ENCODE results near the gene GNAS-AS1. TPM values are rescaled to one million over a fixed set of nuclear protein-coding genes. Genes with fewer than 3 reads are reported as not detected.

GNAS-AS1 gene
- total and polyA plus RNA-seq, 2 experiments from 2014 or later: 12.3 to 15.0 TPM

DNA sequence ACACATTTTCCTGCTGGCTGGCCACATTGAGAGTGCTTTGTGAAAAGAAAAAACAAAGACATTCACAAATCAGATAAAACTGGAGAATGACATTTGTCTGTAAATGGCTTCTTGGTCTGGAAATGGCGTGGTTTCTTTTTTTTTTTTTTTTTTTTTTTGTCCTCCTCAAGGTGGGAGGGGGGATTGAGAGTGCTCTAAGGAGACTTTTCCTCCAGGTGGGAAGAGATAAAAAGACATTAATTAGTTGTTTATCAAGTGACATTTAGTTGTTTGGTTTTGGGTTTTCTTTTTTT is 42.2 kb upstream of the GNAS-AS1 start:
- DNase-seq (ENCODE audit: low spot score): no peak
- Histone ChIP-seq H3K79me2 (replicated peaks; ENCODE audit: insufficient read depth) (peaks cover 61% of the 10 kb centered on the region), H3K4me2 (peak overlapping the region; percentile 62), H3K36me3 (ENCODE audit: insufficient read depth) (no peaks in the 10 kb centered on the region), H3F3A (replicated peaks; ENCODE audit: low read depth) (peaks cover 6% of the 10 kb centered on the region; the same call in 1 of the 2 replicates), H3K27me3 (ENCODE audit: insufficient read depth) (peaks cover 8% of the 10 kb centered on the region), H3K4me1 (ENCODE audit: insufficient read depth) (peaks cover 49% of the 10 kb centered on the region), H3K9me2 (ENCODE audit: insufficient read depth) (no peaks in the 10 kb centered on the region), H4K20me1 (replicated peaks; ENCODE audit: insufficient read depth) (peaks cover 18% of the 10 kb centered on the region), H2AFZ (no peak overlapping the region), H3K27ac (ENCODE audit: low read depth) (peak overlapping the region; percentile 90), H3K4me3 (peak overlapping the region; percentile 83)
- Mint-ChIP-seq H3K9me3 (no peaks in the 10 kb centered on the region; the same call in 1 of the 3 replicates), H3K27ac (peak overlapping the region; percentile 97), H3K36me3 (ENCODE audit: low read depth) (peaks cover 46% of the 10 kb centered on the region), H3K4me3 (peak overlapping the region; percentile 95), H3K27me3 (ENCODE audit: insufficient read depth, low read depth, poor library complexity) (peaks cover 19% of the 10 kb centered on the region), H3K4me1 (peaks cover 51% of the 10 kb centered on the region)
- no peak for TF ChIP-seq ZNF331 (CRISPR knock-in tag; IDR thresholded peaks at IDR 0.05; ENCODE audit: low read depth)
- TF ChIP-seq JUNB (IDR thresholded peaks at IDR 0.05; ENCODE audit: unreplicated experiment): no peak
- TF ChIP-seq CREB1 (CRISPR knock-in tag; IDR thresholded peaks at IDR 0.05; ENCODE audit: low read depth): no peak
- TF ChIP-seq ZNF114 (CRISPR knock-in tag; IDR thresholded peaks at IDR 0.05): no peak
- no peak for TF ChIP-seq EZH2phosphoT487 (IDR thresholded peaks at IDR 0.05; ENCODE audit: unreplicated experiment)
- no peak for TF ChIP-seq EZH2 (IDR thresholded peaks at IDR 0.05; ENCODE audit: low read depth, unreplicated experiment)
- TF ChIP-seq, protein P1, sequence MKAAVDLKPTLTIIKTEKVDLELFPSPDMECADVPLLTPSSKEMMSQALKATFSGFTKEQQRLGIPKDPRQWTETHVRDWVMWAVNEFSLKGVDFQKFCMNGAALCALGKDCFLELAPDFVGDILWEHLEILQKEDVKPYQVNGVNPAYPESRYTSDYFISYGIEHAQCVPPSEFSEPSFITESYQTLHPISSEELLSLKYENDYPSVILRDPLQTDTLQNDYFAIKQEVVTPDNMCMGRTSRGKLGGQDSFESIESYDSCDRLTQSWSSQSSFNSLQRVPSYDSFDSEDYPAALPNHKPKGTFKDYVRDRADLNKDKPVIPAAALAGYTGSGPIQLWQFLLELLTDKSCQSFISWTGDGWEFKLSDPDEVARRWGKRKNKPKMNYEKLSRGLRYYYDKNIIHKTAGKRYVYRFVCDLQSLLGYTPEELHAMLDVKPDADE (IDR thresholded peaks at IDR 0.05): no peak
- TF ChIP-seq, protein P2, sequence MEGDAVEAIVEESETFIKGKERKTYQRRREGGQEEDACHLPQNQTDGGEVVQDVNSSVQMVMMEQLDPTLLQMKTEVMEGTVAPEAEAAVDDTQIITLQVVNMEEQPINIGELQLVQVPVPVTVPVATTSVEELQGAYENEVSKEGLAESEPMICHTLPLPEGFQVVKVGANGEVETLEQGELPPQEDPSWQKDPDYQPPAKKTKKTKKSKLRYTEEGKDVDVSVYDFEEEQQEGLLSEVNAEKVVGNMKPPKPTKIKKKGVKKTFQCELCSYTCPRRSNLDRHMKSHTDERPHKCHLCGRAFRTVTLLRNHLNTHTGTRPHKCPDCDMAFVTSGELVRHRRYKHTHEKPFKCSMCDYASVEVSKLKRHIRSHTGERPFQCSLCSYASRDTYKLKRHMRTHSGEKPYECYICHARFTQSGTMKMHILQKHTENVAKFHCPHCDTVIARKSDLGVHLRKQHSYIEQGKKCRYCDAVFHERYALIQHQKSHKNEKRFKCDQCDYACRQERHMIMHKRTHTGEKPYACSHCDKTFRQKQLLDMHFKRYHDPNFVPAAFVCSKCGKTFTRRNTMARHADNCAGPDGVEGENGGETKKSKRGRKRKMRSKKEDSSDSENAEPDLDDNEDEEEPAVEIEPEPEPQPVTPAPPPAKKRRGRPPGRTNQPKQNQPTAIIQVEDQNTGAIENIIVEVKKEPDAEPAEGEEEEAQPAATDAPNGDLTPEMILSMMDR (conservative IDR thresholded peaks at IDR 0.05; ENCODE audit: low read depth in 2 of 2): no peak
- TF ChIP-seq NANOG (IDR thresholded peaks at IDR 0.05; ENCODE audit: borderline replicate concordance): no peak
- TF ChIP-seq STAT1 (IDR thresholded peaks at IDR 0.05; ENCODE audit: unreplicated experiment): no peak
- no peak for TF ChIP-seq POLR2AphosphoS5 (IDR thresholded peaks at IDR 0.05; ENCODE audit: low read depth)
- no peak for ATAC-seq

DNA sequence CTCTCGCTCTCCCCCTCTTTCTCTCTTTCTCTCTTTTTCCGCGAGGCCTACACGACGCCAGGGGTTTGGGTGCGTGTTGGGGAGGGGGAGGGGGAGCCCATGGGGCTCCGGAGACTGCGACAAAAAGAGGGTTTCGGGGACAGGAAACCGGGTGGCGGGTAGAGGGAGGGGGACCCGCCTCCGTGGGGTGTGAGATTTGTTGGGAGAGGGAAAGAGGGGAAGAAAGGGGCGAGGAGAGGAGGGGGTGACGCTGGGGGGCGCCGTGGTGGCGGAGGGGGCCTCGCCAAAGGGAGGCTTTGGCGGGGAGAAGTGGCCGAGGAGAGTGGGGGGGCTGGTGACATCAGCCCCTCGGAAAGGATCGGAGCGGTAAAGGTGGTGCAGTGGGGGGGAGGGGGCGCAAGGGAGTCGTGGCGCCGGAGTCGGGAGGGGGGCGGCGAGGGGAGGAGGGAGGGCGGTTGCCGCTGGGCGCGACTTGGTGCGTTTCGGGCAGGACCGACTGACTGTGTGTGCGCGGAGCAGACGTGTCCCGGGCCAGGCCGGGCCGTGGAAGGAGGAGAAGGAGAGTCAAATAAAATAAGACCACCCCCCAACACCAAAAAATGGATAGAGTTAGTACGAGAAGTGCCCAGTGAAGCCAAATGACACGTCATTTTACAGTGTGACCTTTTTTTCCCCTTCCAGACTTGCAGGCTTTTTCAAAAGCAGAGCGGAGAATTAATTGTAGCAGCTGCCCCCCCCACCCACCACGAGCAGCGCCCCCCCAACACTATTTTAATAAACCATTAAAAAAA is 41.6 kb upstream of the GNAS-AS1 start:
- no peak overlapping the region for H2AFZ ChIP-seq
- no peaks in the 10 kb centered on the region for H3K9me2 ChIP-seq (ENCODE audit: insufficient read depth)
- Mint-ChIP-seq H3K27ac (peak overlapping the region; percentile 97), H3K36me3 (ENCODE audit: low read depth) (peaks cover 48% of the 10 kb centered on the region), H3K4me3 (peak overlapping the region; percentile 95), H3K9me3 (no peaks in the 10 kb centered on the region; the same call in 1 of the 3 replicates), H3K4me1 (peaks cover 51% of the 10 kb centered on the region), H3K27me3 (ENCODE audit: insufficient read depth, low read depth, poor library complexity) (peaks cover 19% of the 10 kb centered on the region)
- no peaks in the 10 kb centered on the region for H3K36me3 ChIP-seq (ENCODE audit: insufficient read depth)
- H4K20me1 ChIP-seq (replicated peaks; ENCODE audit: insufficient read depth): peaks cover 13% of the 10 kb centered on the region
- peaks cover 8% of the 10 kb centered on the region for H3K27me3 ChIP-seq (ENCODE audit: insufficient read depth)
- H3F3A ChIP-seq (replicated peaks; ENCODE audit: low read depth): peaks cover 6% of the 10 kb centered on the region; the same call in 1 of the 2 replicates
- peak overlapping the region; percentile 62 for H3K4me2 ChIP-seq
- peaks cover 47% of the 10 kb centered on the region for H3K4me1 ChIP-seq (ENCODE audit: insufficient read depth)
- DNase-seq (ENCODE audit: low spot score) (peak; percentile 78), ATAC-seq (peak; percentile 8)
- H3K4me3 ChIP-seq: peak overlapping the region; percentile 83
- peak overlapping the region; percentile 97 for H3K27ac ChIP-seq (ENCODE audit: low read depth)
- H3K79me2 ChIP-seq (replicated peaks; ENCODE audit: insufficient read depth): peaks cover 60% of the 10 kb centered on the region
- TF ChIP-seq, protein P1 (IDR thresholded peaks at IDR 0.05): no peak
- TF ChIP-seq JUNB (IDR thresholded peaks at IDR 0.05; ENCODE audit: unreplicated experiment) (no peak), EZH2phosphoT487 (IDR thresholded peaks at IDR 0.05; ENCODE audit: unreplicated experiment) (no peak), ZNF114 (CRISPR knock-in tag; IDR thresholded peaks at IDR 0.05) (no peak), STAT1 (IDR thresholded peaks at IDR 0.05; ENCODE audit: unreplicated experiment) (no peak)
- TF ChIP-seq, protein P2 (conservative IDR thresholded peaks at IDR 0.05; ENCODE audit: low read depth in 2 of 2): no peak; a peak in 1 of 4 replicates
